IMR-90 (cell line): Measurements from ENCODE around the gene CPAMD8. TPM values are rescaled to one million over a fixed set of nuclear protein-coding genes. Genes with fewer than 3 reads are reported as not detected.

Experiments used
- ATAC-seq: fragments of 200-7000 bp; cut with Tn5 transposase; 2 replicates; pipeline ENCODE4 v1.9.1; 2020; ENCODE audit warnings: low read depth, mild to moderate bottlenecking, moderate library complexity
- BruUV-seq: library from RNA; stranded (reverse); fragments of 400-500 nt; replicated peaks from 2 replicates; lab custom pipeline; 2021; lab: Mats Ljungman, UMichigan
- CTCF ChIA-PET: fragments of 300-600 bp; formaldehyde crosslinking; extraction: SDS; loops from one replicate; lab custom pipeline; 2021; ENCODE audit warnings: antibody characterized with exemption; lab: Yijun Ruan, JAX
- POLR2A ChIA-PET: fragments of 300-600 bp; sonication (Branson Sonifier 250); formaldehyde crosslinking; loops from one replicate; lab custom pipeline; 2022; ENCODE audit warnings: antibody characterized with exemption; ENCODE audit not compliant: unreplicated experiment; lab: Charles Lee
- DNase-seq: peaks from one replicate; pipeline ENCODE4 v3.0.0; 2013
- H2AFZ ChIP-seq: replicated peaks from 2 replicates; pipeline ENCODE3; 2013; ENCODE audit warnings: low read length, mild to moderate bottlenecking; ENCODE audit not compliant: poor library complexity
- H2AK5ac ChIP-seq: 2 replicates; pipeline ENCODE4 v1.6.1; 2013; ENCODE audit warnings: low read depth, low read length, inconsistent platforms
- H2AK9ac ChIP-seq: replicated peaks from 2 replicates; pipeline ENCODE3; 2013; ENCODE audit warnings: mild to moderate bottlenecking, low read depth, low read length, moderate library complexity; ENCODE audit not compliant: poor library complexity
- H2BK120ac ChIP-seq: 2 replicates; pipeline ENCODE4 v1.6.1; 2013; ENCODE audit warnings: low read depth, low read length, inconsistent platforms
- H2BK15ac ChIP-seq: 3 replicates; pipeline ENCODE4 v1.6.1; 2013; ENCODE audit warnings: low read depth, low read length, inconsistent platforms
- H2BK20ac ChIP-seq: 2 replicates; pipeline ENCODE4 v1.6.1; 2013; ENCODE audit warnings: low read depth, mild to moderate bottlenecking, inconsistent platforms, low read length, moderate library complexity
- H2BK5ac ChIP-seq: 2 replicates; pipeline ENCODE4 v1.6.1; 2013; ENCODE audit warnings: mild to moderate bottlenecking, low read depth, low read length, inconsistent platforms; ENCODE audit not compliant: poor library complexity, severe bottlenecking
- H3K14ac ChIP-seq: replicated peaks from 2 replicates; pipeline ENCODE4 v1.6.1; 2013; ENCODE audit warnings: low read depth, low read length, inconsistent platforms
- H3K18ac ChIP-seq: 2 replicates; pipeline ENCODE4 v1.6.1; 2013; ENCODE audit warnings: low read depth, low read length, control low read depth
- H3K23ac ChIP-seq: 2 replicates; pipeline ENCODE4 v1.6.1; 2013; ENCODE audit warnings: low read depth, low read length, inconsistent platforms
- H3K27ac ChIP-seq: 2 replicates; pipeline ENCODE4 v1.5.1; 2013; ENCODE audit warnings: mild to moderate bottlenecking, control low read depth, low read length; ENCODE audit not compliant: insufficient read depth
- H3K27me3 ChIP-seq: 2 replicates; pipeline ENCODE4 v1.6.1; 2013; ENCODE audit warnings: low read length; ENCODE audit not compliant: control insufficient read depth, insufficient read depth
- H3K36me3 ChIP-seq: 2 replicates; pipeline ENCODE4 v1.6.1; 2013; ENCODE audit warnings: low read length, mixed read lengths; ENCODE audit not compliant: control insufficient read depth, insufficient read depth
- H3K4ac ChIP-seq: 2 replicates; pipeline ENCODE4 v1.6.1; 2013; ENCODE audit warnings: low read depth, low read length, inconsistent platforms
- H3K4me1 ChIP-seq: 2 replicates; pipeline ENCODE4 v1.6.1; 2013; ENCODE audit warnings: low read length, mixed read lengths; ENCODE audit not compliant: control insufficient read depth, insufficient read depth
- H3K4me2 ChIP-seq: 2 replicates; pipeline ENCODE4 v1.6.1; 2013; ENCODE audit warnings: low read depth, mild to moderate bottlenecking, control low read depth, low read length, moderate library complexity
- H3K4me3 ChIP-seq: 2 replicates; pipeline ENCODE4 v1.5.1; 2013; ENCODE audit warnings: low read depth, mild to moderate bottlenecking, control low read depth, low read length, moderate library complexity; ENCODE audit not compliant: insufficient read depth
- H3K56ac ChIP-seq: 2 replicates; pipeline ENCODE4 v1.6.1; 2013; ENCODE audit warnings: low read length, inconsistent platforms; ENCODE audit not compliant: insufficient read depth; ENCODE audit errors: extremely low read depth
- H3K79me1 ChIP-seq, 2 experiments: 2 replicates each; pipeline ENCODE4 v1.6.1; 2013; ENCODE audit warnings: low read length in 2 of 2, inconsistent platforms in 1 of 2, low read depth in 1 of 2
- H3K9ac ChIP-seq: 2 replicates; pipeline ENCODE4 v1.6.1; 2013; ENCODE audit warnings: low read depth, low read length, control low read depth
- H3K9me1 ChIP-seq: 2 replicates; pipeline ENCODE4 v1.6.1; 2013; ENCODE audit warnings: low read length, inconsistent platforms; ENCODE audit not compliant: insufficient read depth
- H3K9me3 ChIP-seq: 2 replicates; pipeline ENCODE4 v1.6.1; 2013; ENCODE audit warnings: low read length; ENCODE audit not compliant: control insufficient read depth, insufficient read depth
- H4K20me1 ChIP-seq: 2 replicates; pipeline ENCODE4 v1.6.1; 2013; ENCODE audit warnings: low read length, inconsistent platforms; ENCODE audit not compliant: insufficient read depth
- H4K5ac ChIP-seq: 2 replicates; pipeline ENCODE4 v1.6.1; 2013; ENCODE audit warnings: mild to moderate bottlenecking, low read depth, low read length, control low read depth
- H4K8ac ChIP-seq, 2 experiments: 2 replicates each; pipeline ENCODE4 v1.6.1; 2013; ENCODE audit warnings: low read depth in 2 of 2, low read length in 2 of 2, control low read depth in 1 of 2, inconsistent platforms in 1 of 2
- H4K91ac ChIP-seq: 2 replicates; pipeline ENCODE4 v1.6.1; 2013; ENCODE audit warnings: low read depth, low read length, inconsistent platforms; ENCODE audit not compliant: insufficient read depth
- BHLHE40 ChIP-seq: fragments of 150-350 bp; IDR thresholded peaks from 2 replicates; pipeline ENCODE4 v1.6.1; 2016; ENCODE audit warnings: mild to moderate bottlenecking, low read depth, low read length
- CEBPB ChIP-seq: IDR thresholded peaks from 2 replicates; pipeline ENCODE4 v1.6.1; 2012; ENCODE audit warnings: low read depth, low read length, improper control_type of control experiment
- CHD1 ChIP-seq: IDR thresholded peaks from 2 replicates; pipeline ENCODE4 v1.6.1; 2012; ENCODE audit warnings: low read depth, low read length, improper control_type of control experiment
- FOS ChIP-seq: fragments of 150-350 bp; IDR thresholded peaks from 2 replicates; pipeline ENCODE4 v1.6.1; 2016; ENCODE audit warnings: low read depth, low read length
- MAFK ChIP-seq: IDR thresholded peaks from 2 replicates; pipeline ENCODE4 v1.6.1; 2012; ENCODE audit warnings: low read depth, low read length, improper control_type of control experiment
- MAZ ChIP-seq: IDR thresholded peaks from 2 replicates; pipeline ENCODE4 v1.6.1; 2012; ENCODE audit warnings: low read depth, mild to moderate bottlenecking, low read length, improper control_type of control experiment, moderate library complexity, borderline replicate concordance
- RCOR1 ChIP-seq: IDR thresholded peaks from 2 replicates; pipeline ENCODE4 v1.6.1; 2012; ENCODE audit warnings: mild to moderate bottlenecking, low read length, improper control_type of control experiment; ENCODE audit not compliant: insufficient replicate concordance
- WGBS, 2 experiments: methylation state at CpG; one replicate each; pipeline versions ENCODE4 v1.1.5 to v1.1.7; 2013; ENCODE audit warnings: missing lambda C conversion rate in 2 of 2; ENCODE audit not compliant: insufficient read length in 1 of 2; ENCODE audit errors: extremely low coverage in 2 of 2; 5-methylcytosine and 5-hydroxymethylcytosine counted together
- dilution Hi-C: fragments of 300-500 bp; cut with HindIII; formaldehyde crosslinking; loops from one replicate; pipeline ENCODE4 v1.14.3; 2018; ENCODE audit warnings: low sequenced_read_pairs; ENCODE audit not compliant: unreplicated experiment
- in situ Hi-C: fragments of 300-500 bp; cut with MboI; formaldehyde crosslinking; loops from 3 replicates; pipeline ENCODE4 v1.14.3; 2019; ENCODE audit warnings: low sequenced_read_pairs, inconsistent platforms, mixed read lengths
- intact Hi-C: fragments of 100-400 bp; cut with micrococcal nuclease; formaldehyde crosslinking; loops from 2 replicates; pipeline ENCODE4 v1.10.0; 2022
- polyA plus RNA-seq, 3 experiments: library from polyadenylated mRNA; depleted of rRNA; stranded (reverse); fragments of >200 nt; gene quantifications; 2 replicates each; pipeline ENCODE4 v1.2.3, GENCODE V29; 2012; ENCODE audit warnings: low replicate concordance in 1 of 3
- total RNA-seq: library from RNA; depleted of rRNA; stranded (reverse); fragments of >200 nt; gene quantifications from 2 replicates; pipeline ENCODE4 v1.2.3, GENCODE V29; 2012

Gene CPAMD8
- total and polyA plus RNA-seq, 2 of the 4 experiments (the other 2 are of a cell fraction) = 0.36 to 0.79 TPM

DNA sequence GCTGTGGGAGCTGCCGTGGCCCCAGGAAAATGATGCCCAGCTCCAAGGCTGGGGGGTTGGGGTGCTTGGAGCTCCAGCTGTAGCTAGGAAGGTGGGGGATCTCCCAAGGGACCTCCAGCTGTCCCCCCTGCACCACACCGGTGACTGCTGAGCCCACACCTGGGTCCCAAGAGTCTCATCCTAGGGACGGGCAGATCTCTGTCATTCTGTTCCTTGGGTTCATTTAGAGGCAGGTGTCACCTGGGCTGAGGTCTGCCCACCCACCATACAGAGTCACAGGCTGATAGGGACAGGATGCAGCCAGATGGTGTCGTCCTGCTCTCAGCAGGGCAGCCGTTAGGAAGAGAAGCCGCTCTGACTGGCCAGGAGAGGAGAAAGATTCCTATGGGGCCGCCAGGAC, 132.5 kb downstream of the CPAMD8 start:
- H3K79me1 ChIP-seq = no peaks in the 10 kb centered on the region
- intact Hi-C loops (no loop called here), in situ Hi-C loops (no loop called here), dilution Hi-C loops (no loop called here)
- no peak overlapping the region for H3K4ac ChIP-seq
- H2AK5ac ChIP-seq = no peak overlapping the region
- H3K56ac ChIP-seq = no peak overlapping the region
- H2BK15ac ChIP-seq = no peak overlapping the region
- no peak overlapping the region for H3K27ac ChIP-seq
- H4K91ac ChIP-seq = no peak overlapping the region
- POLR2A ChIA-PET = no interaction called here
- no peak overlapping the region for H4K5ac ChIP-seq
- no peaks in the 10 kb centered on the region for H3K36me3 ChIP-seq
- peaks cover 8% of the 10 kb centered on the region; the same call in 1 of the 2 replicates for H3K27me3 ChIP-seq
- no peak for ATAC-seq
- no peaks in the 10 kb centered on the region for H3K9me3 ChIP-seq
- no peak overlapping the region for H3K4me3 ChIP-seq
- CTCF ChIA-PET = no interaction called here
- H2BK5ac ChIP-seq = no peak overlapping the region
- H3K18ac ChIP-seq = no peak overlapping the region
- no TSS peak for BruUV-seq
- H3K23ac ChIP-seq = no peak overlapping the region
- no peak overlapping the region for H3K4me2 ChIP-seq
- no peak overlapping the region for H2BK20ac ChIP-seq
- no peak for DNase-seq
- WGBS, 2 experiments = 80% methylated on average over 2 of the region's 7 CpGs; no CpG with 5 or more reads in 1 of the 2 experiments
- H4K20me1 ChIP-seq = no peaks in the 10 kb centered on the region
- H3K9me1 ChIP-seq = no peaks in the 10 kb centered on the region
- no peak for TF ChIP-seq MAZ
- no peak for TF ChIP-seq CHD1
- TF ChIP-seq FOS = no peak
- TF ChIP-seq RCOR1 = no peak
- TF ChIP-seq CEBPB = no peak
- TF ChIP-seq MAFK = no peak
- TF ChIP-seq BHLHE40 = no peak
- H3K4me1 ChIP-seq = no peaks in the 10 kb centered on the region
- no peak overlapping the region for H3K14ac ChIP-seq
- no peak overlapping the region for H2AK9ac ChIP-seq
- no peak overlapping the region for H2BK120ac ChIP-seq
- no peak overlapping the region for H3K9ac ChIP-seq
- H4K8ac ChIP-seq = no peak overlapping the region
- no peak overlapping the region for H2AFZ ChIP-seq
